ENCODE data around the gene SORL1.
"Not testable (repeated sequence)": the region's sequence is repeated elsewhere in the genome, so short reads cannot be mapped to it uniquely, and the experiment has no call there.

The SORL1 gene

GRCh38 chr11:121626980-121627379 is 174.9 kb downstream of the SORL1 start:
- DNase-seq (ENCODE audit: low spot score), result no peak

DNA sequence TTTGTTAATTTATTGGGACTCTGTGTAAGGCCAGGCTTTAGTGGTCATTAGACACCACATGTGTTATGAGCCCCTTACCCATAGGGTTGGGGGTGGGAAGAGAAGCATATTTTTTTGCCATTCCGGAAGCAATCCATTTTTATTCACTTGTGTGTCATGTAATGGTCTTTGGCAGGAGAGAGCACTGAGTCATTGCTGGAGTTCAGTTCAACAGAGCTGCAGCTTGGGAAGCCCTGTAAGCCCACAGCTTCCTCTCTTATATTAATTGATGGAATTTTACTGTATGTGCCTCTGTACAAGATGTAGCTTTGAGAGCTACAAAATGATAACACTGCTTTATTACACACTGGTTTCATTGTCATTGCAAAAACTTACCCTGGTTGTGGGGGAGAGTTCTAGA is 177.9 kb downstream of the SORL1 start:
- no peak for DNase-seq (ENCODE audit: low spot score)

- no peak for DNase-seq (ENCODE audit: low spot score)
Measured at GRCh38 chr11:121631456-121631855, 179.3 kb downstream of the SORL1 start.

GRCh38 chr11:121634273-121634672 is 182.2 kb downstream of the SORL1 start:
- DNase-seq (ENCODE audit: low spot score), result no peak

DNA sequence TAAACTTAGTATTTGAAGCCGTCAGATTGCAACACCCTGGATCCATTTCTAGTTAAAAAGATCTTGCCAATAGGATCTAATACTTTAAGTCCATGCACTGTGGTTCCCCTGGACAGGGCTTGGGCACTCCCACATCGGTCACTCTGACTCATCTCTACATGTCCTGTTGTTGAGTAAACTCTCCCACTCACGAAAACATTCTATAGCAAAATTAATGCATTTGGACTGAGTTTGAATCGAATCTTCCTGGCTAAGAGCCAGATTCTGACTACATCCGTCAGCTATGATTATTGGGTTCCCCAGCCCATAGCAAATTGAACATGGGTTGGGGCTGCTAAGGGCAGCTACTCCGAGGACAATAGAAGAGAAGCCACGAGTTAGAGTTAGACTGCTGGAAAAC is 182.8 kb downstream of the SORL1 start:
- DNase-seq (ENCODE audit: low spot score), result no peak

DNA sequence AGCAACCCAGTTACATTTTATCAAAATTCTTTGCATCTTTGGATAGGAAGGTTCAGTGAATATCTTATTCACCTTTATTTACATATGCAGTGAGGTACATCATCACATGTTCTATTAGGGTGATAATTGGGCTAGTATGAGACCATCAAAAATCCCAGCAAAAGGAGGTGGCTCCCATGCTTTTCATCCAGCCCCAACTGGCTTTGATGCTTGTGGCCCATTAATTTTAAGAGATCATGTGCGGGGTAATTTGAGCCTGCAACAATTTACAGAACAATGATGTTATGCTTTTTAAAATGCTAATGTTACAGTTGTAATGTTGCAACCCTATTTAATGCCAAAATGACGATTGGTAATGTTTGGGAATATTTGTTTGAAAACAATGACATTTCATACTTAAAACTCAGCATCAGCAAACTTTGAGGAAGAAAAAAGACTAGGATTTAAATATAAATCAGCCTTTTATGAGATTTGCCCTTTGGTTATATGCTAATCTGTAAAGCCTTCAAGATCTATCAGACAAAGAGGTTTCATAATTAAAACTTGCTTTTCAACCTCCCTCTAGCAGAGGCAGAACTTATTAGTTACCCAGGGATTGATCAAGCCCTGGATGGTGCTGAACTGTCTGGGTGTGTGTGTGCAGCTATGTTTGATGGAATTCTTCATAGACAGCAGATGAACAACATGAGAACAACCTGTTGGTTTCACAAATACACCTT is 184.1 kb downstream of the SORL1 start:
- no peak for DNase-seq (ENCODE audit: low spot score)

- no peak for DNase-seq (ENCODE audit: low spot score)
Measured at GRCh38 chr11:121636800-121637176, 184.7 kb downstream of the SORL1 start.

DNA sequence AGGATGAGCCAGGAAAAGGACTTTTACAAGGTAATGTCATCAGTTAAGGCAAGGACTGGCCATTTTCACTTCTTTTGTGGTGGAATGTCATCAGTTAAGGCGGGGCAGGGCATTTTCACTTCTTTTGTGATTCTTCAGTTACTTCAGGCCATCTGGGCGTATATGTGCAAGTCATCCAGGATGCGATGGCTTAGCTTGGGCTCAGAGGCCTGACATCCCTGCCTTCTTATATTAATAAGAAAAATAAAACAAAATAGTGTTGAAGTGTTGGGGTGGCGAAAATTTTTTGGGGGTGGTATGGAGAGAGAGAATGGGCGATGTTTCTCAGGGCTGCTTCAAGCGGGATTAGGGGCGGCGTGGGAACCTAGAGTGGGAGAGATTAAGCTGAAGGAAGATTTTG is 185.5 kb downstream of the SORL1 start:
- not testable (repeated sequence) for DNase-seq (ENCODE audit: low spot score)

DNA sequence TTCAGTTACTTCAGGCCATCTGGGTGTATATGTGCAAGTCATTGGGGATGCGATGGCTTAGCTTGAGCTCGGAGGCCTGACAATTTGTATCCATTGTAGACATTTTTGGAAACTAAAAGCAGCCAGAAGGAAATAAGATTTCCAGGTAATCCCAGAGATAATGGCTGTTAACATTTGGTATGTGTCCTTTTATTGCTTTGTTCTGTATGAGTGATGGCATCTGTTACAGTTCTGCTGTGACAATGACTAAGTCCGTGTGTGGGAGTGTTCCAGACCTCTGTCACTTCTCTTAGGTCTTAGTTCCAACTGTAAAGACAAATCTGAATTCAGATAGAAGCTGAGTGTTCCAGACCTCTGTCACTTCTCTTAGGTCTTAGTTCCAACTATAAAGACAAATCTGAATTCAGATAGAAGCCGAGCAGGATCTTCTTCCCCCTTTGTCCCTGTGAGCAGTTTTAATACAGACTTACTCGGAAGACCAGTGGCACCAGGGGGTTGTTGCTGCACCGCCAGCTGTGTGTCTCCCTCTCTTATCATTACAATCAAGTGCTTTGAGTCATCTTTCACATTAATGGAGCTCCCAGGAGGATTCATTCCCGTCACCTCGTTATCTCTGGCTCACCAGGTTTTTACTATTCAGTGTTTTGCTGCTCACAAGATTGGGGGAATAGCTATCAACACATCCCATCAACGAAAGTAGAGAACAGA is 191.5 kb downstream of the SORL1 start:
- no peak for DNase-seq (ENCODE audit: low spot score)

DNA sequence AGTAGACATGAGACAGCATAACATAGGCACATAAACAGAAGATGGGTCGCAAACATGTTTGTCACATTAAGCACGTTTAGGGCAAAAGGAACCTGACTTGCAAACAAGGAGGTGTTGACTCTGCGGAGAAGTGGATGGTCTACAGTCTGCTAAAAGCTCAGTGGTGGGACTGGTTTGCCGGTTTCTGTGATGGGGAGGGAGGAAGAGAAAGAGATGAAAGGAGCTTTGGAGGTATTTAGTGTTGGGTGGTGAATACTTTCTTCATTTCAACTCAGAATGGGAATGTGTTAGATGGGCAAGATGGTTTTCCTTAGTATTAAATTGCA is 192.0 kb downstream of the SORL1 start:
- DNase-seq (ENCODE audit: low spot score), result no peak

DNA sequence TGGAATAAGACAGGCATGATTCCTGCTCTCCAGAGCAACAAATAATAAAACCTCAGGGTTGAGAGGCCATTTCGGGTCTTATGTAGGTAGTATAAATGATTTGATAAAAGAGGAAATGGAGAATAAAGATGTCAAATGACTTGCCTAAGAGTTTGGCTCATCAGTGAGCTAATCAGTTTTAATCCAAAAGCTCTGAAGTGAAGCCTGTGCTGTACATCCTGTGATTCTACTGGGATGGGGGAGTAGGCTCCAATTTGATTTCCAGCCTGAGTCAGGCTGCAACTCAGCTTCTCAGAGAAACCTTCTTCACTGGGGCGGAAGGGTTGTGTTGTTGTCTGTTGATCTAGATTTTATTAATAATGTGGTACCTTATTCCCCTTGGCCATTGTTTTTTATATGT is 192.9 kb downstream of the SORL1 start:
- DNase-seq (ENCODE audit: low spot score), result no peak

- DNase-seq (ENCODE audit: low spot score), result no peak
Measured at GRCh38 chr11:121645596-121645995, 193.5 kb downstream of the SORL1 start.

DNA sequence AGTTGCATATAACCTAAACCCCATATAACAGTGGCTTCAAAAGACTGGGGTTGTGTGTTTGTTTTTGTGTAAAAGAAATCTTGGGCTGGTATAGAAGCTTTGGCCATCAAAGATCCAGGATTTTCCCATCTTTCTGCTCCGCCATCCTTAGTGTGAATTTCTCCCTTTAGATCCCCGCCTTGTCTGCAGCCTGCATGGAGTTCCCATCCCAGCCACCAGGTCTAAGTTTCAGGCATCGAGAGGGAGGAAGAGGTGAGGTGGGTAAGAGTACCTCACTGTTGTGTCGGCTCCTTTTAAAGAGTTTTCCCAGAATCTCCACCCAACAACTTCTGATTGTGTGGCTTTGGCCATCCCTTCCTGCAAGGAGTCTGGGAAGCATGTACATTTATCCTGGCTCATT is 196.2 kb downstream of the SORL1 start:
- no peak for DNase-seq (ENCODE audit: low spot score)

GRCh38 chr11:121649798-121650197 is 197.7 kb downstream of the SORL1 start:
- DNase-seq (ENCODE audit: low spot score), result no peak

DNA sequence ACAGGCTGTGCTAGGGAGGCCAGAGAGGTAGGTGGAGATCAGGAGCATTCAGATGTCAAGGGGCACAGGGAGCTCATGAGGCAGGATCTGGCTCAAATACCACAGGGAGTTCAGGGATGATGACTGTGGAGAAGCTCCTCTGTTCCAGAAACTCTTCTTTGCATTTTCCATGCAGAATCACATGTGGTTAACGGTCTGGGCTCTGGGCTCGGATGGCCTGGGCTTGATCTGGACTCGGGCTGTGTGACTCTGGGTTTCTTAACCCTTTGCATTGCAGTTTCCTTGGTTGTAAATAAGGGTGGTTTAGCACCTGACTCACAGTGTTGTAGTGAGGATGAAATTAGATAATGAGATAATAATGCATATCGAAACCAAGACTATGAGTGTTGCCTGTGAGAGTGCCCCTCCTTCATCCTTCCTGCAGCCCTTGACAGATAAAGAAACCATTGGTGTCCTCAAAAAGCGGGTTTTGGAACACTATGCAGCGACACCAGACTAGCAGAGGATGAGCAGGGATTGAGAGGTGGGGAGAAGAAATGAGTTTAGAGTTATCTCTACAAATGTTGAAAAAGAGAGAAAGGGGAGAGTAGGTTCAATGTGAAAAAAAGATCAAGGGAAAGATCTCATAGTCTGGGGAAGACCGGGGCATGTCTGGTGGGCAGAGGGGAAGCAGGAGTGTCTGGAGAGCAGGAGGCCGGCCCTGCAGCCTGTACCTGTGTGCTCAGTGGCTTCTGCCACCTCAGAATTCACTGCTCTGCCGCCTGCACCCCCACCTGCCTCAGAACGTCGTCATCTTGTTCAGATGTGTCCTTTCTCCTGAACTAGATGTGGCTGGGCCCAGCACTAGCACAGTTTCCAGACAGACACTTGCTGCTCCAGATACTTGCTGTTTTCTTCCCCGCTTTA is 198.5 kb downstream of the SORL1 start:
- DNase-seq (ENCODE audit: low spot score), result no peak

GRCh38 chr11:121651257-121651605 is 199.1 kb downstream of the SORL1 start:
- DNase-seq (ENCODE audit: low spot score), result no peak

DNA sequence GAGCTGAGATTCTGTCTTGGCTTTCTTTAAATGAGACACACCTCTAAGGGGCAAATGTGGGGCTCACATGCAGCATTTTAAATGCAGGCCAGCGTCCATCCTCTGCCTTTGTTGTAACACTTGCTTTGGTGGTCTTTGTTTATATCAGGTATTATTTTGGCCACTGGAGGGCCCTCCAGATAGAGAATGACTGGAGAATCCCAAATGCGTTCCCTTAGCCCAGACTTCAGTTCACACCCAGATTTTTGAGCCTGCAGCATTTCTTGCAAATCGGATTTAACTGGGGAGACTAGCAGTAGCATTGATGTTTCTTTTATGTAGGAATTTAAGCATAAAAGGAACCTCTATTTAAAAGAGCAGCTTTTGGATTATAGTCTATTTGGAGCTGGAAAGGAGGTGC is 200.9 kb downstream of the SORL1 start:
- no peak for DNase-seq (ENCODE audit: low spot score)

GRCh38 chr11:121654259-121654842 is 202.2 kb downstream of the SORL1 start:
- DNase-seq (ENCODE audit: low spot score), result no peak

GRCh38 chr11:121654843-121655536 is 202.9 kb downstream of the SORL1 start:
- no peak for DNase-seq (ENCODE audit: low spot score)

DNA sequence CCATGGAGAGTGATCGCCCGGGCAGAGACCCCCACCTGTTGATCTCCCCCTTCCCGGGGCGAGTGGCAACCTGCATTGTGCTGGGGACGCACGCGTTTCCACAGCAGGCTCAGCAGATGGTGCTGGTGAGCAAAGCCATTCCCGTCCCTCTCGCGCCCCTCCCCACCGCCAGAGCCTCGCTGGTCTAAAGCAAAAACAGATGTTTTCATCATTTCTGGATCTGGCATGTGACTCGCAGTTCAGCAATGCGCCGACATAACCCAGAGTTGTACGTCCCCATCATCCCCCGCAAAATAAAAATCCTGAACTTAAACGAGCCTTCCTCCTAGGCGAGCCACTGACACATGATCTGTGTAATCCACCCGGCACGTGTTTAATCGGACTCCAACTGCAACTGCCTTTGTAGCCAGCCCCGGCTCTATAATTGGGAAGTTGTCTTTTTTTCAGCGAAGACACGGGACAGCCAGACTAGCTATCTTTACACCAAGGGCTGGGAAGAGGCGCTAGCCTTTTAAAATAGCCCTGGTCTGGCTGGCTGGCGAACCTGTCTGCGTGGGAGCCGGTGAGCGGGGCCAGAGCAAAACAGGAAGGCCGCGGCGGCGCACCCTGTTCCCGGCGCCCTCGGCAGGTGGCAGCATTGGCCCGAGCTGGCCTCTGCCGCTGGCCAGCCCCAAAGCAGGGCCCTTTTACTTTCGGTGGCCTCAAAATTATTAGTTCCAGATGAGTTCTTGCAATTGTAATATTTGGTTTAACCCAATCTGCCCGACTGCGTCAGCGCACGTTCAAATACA is 203.6 kb downstream of the SORL1 start:
- DNase-seq (ENCODE audit: low spot score), result peak; percentile 7

All from hematopoietic multipotent progenitor cell treated with erythropoietin and hydrocortisone succinate and interleukin-3 and kit ligand, for 15 days (in vitro differentiated cells).